Ovary (tissue), 3 donors: ENCODE data around the gene ARSJ.

Source experiments
- POLR2A ChIP-seq: fragments of 450-650 bp; IDR thresholded peaks from one replicate; pipeline ENCODE4 v1.6.1; 2017; ENCODE audit warnings: antibody characterized with exemption, mild to moderate bottlenecking, moderate library complexity
- TF ChIP-seq, protein P1 (sequence below), 3 donors: fragments of 450-650 bp in 2 of 3; fragments of 200-600 bp in 1 of 3; IDR thresholded peaks; one replicate each; pipeline versions ENCODE4 v1.5.1 to v1.8.0; 2016 to 2022; ENCODE audit warnings: antibody characterized with exemption in 3 of 3, mild to moderate bottlenecking in 1 of 3
- donor health status: DM: no; HTN: no; CAD: no.

GRCh38 chr4:113955948-113956347 lies 23.5 kb downstream of the ARSJ start:
- TF ChIP-seq POLR2A = no peak
- TF ChIP-seq, protein P1, sequence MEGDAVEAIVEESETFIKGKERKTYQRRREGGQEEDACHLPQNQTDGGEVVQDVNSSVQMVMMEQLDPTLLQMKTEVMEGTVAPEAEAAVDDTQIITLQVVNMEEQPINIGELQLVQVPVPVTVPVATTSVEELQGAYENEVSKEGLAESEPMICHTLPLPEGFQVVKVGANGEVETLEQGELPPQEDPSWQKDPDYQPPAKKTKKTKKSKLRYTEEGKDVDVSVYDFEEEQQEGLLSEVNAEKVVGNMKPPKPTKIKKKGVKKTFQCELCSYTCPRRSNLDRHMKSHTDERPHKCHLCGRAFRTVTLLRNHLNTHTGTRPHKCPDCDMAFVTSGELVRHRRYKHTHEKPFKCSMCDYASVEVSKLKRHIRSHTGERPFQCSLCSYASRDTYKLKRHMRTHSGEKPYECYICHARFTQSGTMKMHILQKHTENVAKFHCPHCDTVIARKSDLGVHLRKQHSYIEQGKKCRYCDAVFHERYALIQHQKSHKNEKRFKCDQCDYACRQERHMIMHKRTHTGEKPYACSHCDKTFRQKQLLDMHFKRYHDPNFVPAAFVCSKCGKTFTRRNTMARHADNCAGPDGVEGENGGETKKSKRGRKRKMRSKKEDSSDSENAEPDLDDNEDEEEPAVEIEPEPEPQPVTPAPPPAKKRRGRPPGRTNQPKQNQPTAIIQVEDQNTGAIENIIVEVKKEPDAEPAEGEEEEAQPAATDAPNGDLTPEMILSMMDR (IDR thresholded peaks at IDR 0.05) = no peak
